Fibroblast of skin of left biceps (primary cell): Measurements from ENCODE around the gene TARBP1.
"Not testable (repeated sequence)": the region's sequence is repeated elsewhere in the genome, so short reads cannot be mapped to it uniquely, and the experiment has no call there.

Experiments
- DNase-seq, 2 experiments: peaks; one replicate each; pipeline ENCODE4 v3.0.0-alpha.2; 2013; ENCODE audit warnings: low read depth in 2 of 2

The TARBP1 gene

GRCh38 chr1:234396871-234397270, 82.1 kb downstream of the TARBP1 start:
- no peak for DNase-seq

GRCh38 chr1:234396092-234396491, 82.9 kb downstream of the TARBP1 start:
- DNase-seq = no peak

- DNase-seq = no peak
Measured at GRCh38 chr1:234395297-234395696, 83.7 kb downstream of the TARBP1 start.

GRCh38 chr1:234393190-234393589, 85.8 kb downstream of the TARBP1 start:
- no peak for DNase-seq

GRCh38 chr1:234388094-234388493, 90.9 kb downstream of the TARBP1 start:
- DNase-seq = no peak

DNA sequence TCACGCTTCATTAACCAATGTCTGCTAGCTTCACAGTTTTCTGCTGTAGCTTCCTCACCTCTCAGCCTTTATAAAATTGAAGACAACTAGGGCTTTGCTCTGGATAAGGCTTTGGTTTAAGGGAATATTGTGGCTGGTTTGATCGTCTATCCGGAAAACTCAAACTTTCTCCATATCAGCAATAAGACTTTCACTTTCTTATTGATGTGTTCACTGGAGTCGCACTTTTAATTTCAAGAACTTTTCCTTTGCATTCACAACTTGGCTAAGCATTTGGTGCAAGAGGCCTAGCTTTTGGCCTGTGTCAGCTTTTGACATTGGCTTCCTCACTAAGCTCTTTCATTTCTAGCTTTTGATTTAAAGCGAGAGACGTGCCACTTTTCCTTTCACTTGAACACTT, 92.9 kb downstream of the TARBP1 start:
- no peak for DNase-seq

DNA sequence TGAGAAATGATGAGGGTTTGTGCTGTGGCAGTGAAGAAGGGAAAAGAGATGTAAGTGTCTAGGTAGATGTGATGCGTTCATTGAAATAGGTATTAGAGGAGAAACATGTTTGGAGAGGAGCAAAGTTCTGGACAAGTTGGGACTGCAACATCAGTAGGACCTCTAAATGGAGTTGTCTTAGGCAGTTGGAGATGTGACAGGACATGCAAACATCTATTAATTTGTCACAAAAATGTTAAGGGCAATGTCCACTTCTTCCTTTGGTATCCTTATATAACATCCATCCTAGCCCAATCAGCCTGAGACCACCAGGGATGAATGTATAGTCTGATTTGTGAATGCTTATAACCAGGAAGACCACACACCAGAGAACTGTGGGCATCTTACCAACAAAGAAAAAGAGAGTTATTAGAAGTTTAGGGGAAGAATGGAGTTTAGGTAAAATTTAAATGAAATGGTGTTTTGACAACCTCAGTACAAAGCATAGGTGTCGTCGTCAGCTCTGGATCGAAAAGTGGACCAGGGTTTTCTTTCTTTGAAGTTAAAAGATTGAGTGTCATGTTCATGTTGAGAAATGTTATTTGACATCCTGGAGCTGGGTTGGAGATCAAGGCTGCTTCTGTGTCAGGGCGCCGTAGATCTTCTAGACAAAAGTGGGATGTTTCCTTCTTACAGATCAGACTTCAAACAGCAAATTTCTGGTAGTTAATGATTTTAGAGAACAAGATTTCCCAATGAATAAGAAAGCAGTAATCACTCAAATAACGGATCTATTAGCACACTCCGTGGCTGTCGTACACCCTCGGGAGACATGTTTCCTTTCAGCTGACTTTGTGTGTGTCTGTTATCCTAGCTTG, 97.1 kb downstream of the TARBP1 start:
- DNase-seq = no peak

GRCh38 chr1:234379591-234380109, 99.3 kb downstream of the TARBP1 start:
- DNase-seq = not testable (repeated sequence)

DNA sequence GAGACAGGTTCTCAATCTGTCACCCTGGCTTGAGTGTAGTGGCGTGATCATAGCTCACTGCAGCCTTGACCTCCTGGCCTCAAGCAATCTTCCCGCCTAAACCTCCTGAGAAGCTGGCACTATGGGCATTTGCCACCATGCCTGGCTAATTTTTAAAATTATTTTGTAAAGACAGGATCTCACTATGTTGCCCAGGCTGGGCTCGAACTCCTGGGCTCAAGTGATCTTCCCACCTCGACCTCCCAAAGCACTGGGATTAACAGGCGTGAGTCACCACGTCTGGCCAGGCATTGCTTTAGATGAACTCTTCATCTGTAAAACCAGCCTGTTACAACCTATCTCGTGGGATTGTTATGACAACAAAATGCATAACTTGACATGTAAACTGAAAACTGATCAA, 103.3 kb downstream of the TARBP1 start:
- DNase-seq = no peak

DNA sequence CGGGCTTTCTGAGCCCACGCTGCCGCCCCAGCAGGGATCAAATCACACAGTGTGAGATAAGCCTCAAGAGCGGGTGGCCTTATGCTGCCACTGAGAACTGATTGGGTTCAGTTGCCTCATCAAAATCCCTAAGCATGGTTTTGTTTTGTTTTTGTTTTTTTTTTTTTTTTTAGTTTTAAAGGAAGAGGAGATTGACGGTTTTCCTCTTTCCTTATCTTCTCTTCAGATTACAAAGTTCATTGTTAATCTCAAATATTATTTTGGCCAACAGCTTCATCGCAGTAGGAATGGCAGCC, 105.1 kb downstream of the TARBP1 start:
- DNase-seq = no peak

DNA sequence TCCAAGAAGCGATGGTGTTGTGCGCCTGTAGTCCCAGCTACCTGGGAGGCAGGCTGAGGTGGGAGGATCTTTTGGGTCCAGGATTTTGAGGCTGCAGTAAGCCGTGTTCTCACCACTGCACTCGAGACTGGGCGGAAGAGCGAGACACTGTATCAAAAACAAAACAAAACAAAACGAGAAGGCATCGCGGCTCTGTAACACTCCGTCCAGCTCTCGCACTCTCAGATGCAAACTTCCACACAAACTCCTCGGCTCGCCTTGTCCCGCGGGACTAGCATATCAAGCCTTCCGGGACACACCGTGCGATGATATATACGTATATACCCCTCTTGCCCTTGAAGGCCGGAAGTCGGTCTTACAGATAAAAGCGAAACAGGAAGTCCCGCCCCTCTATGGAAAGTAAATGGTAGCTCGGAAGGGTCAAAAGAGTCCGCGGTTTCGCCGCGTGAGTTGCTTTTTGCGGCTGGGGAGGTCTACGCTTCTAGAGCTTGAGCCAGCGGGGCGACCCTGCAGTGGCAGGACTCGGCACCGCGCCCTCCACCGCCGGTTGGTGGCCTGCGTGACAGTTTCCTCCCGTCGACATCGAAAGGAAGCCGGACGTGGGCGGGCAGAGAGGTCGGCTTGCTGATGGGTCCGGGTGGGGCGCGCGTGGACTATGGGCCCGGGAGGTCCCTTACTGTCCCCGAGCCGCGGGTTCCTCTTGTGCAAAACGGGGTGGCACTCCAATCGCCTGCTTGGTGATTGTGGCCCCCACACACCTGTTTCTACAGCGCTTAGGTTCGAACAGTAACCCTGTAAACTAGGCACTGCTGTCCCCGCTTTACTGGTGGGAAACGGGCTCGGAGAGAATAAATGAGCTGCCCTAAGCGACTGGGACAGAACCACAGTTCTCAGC, 105.7 kb downstream of the TARBP1 start, which contains the start of gene COA6:
TSS of gene COA6 (plus strand) at position 393 of the 895 bp plus-strand sequence. CDS start at position 404, 11 bp downstream.
- peak; percentile 91 for DNase-seq

DNA sequence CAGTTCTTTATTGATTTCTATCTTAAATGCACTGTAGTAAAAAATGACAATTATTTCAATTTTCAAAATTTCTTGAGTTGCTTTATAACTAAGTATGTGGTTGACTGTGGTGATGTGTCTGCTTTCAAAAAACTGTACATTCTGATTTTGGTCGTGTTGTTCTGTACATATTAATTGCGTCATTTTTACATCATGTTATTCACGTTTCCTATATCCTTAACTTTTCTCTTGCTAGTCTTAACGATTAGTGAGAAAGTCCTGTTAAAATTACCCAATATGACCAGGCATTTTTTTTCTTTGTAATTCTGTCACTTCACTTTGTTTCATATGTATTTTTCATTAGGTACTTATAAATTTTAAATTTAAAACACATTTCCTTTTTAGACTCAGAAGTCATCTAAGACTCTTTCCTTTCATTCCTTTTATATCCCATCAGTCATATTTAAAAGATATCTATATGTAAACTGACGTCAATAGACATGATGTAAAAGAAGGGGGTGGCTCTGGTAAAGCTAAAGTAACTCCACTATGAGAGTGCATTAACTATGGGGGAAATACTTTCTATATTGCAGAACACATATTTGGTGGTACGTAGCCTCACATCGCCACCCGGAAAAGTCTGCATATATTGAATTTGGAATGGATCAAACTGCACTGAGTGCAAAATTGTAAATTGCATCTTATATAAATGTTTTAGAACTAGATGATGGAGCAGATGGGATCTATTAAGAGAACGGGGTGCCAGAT, 106.8 kb downstream of the TARBP1 start:
- no peak for DNase-seq

- no peak for DNase-seq
Measured at GRCh38 chr1:234371414-234371813, 107.6 kb downstream of the TARBP1 start.

DNA sequence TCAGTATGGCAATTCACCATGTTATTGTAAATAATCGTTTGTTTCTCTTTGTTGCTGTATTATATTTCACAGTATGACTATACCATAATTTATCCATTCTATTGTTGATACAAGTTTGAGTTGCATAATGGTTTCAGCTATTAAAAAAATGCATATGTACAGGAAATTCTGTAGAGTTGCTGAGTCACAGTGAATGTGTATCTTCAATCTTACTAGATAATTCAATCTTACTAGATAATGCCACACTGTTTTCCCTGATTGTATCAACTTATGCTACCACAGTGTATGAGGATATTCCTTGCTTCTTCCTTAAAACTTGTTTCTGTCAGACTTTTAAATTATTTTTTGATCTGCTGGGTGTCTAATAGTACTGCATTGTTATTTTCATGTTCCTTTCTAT, 109.2 kb downstream of the TARBP1 start:
- peak in 1 of 2 experiments; percentile 18 for DNase-seq

DNA sequence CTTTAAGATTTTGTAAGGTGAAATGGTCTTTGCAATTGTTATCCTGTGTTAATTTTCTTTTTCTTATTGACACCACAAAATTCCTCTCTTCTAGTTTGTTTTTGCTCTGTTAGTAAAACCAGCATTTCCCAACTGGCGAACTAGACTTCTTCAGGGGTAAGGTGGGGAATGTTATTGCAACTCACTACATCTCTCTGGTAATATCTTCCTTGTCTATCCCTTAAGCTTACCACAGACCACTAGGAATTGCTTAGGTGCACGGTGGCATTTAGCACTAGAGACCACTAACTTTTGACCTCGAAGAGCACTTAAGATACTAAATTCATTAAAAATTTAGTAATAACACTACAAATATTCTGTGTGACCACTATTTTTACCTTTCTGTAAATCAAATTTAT, 109.9 kb downstream of the TARBP1 start:
- DNase-seq = no peak

- DNase-seq = no peak
Measured at GRCh38 chr1:234368320-234369032, 110.5 kb downstream of the TARBP1 start.

DNA sequence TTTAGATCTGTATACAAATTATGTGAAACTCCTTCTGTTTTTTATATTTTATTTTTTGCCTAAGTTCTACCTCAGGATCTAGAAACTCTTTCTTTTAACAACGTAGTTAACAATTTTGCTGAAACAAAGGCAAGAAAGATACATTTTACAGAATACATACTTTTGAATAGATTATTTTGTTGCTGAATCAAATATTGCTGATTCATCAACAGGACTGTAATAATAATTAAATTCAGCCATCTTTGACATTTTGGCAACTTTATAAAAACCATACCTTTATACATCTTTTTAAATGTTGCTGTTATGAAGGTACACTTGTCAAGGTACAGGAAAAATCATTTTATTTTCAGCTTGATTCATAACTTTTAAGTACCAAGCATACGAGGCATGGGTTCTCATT, 116.4 kb downstream of the TARBP1 start:
- DNase-seq = no peak

GRCh38 chr1:234361102-234361603, 117.8 kb downstream of the TARBP1 start:
- no peak for DNase-seq

DNA sequence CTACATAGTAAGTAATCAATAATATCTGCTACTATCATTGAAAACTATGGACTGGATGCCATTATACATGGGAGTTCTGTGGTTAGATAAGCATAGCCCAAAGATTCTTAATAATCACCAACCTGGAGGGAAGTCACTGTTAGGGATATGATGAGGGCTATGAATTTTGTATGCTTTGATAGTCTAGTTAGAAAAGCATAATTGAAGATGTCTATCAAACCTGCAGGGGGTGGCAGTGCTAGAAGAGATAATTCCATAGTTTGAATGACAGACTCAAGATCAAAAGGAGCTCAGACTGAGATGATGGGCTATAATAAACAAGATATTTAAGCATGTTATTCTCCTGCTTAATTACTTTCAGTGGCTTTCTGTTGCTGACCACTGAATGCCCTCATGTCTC, 121.1 kb downstream of the TARBP1 start:
- DNase-seq = no peak

DNA sequence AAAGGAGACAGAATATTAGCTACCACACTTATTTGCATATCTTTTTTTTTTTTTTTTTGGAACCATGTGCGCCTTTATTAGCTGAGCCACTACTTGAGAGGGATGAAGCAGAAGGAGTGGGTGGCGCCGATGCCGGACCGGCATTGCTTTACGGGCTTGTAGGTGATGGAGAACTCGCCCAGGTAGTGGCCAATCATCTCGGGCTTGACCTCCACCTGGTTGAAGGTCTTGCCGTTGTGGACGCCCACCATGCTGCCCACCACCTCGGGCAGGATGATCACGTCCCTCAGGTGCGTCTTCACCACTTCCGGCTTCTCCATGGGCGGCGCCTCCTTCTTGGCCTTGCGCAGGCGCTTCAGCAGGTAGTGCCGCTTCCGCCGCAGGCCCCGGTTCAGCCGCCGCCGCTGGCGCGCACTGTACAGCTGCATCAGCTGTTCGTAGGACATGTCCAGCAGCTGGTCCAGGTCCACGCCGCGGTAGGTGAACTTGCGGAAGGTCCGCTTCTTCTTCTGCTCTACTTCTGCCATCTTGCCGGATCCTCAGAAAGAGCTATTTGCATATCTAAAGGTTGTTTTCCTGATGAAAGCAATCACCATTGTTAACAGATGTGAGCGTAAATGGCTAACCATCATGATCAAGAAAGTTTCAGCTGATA, 122.2 kb downstream of the TARBP1 start:
- DNase-seq = not testable (repeated sequence)
